Testis (tissue), 3 donors: Measurements from ENCODE around the gene SPINK14. TPM values are rescaled to one million over a fixed set of nuclear protein-coding genes. Genes with fewer than 3 reads are reported as not detected.
A peak's percentile ranks its signal among the peaks of the same experiment; 100 is the strongest.

Source experiments
- DNase-seq: peaks from one replicate; pipeline ENCODE4 v3.0.0-alpha.2; 2019
- H3K27ac ChIP-seq, 2 donors: fragments of 200-600 bp; sonication (generic); one replicate each; pipeline ENCODE4 v1.5.1; 2019
- H3K27me3 ChIP-seq: fragments of 200-600 bp; sonication (generic); one replicate; pipeline ENCODE4 v1.5.1; 2019
- H3K36me3 ChIP-seq: fragments of 200-600 bp; sonication (generic); one replicate; pipeline ENCODE4 v1.5.1; 2017; ENCODE audit warnings: low read depth; ENCODE audit errors: missing control alignments
- H3K4me1 ChIP-seq: fragments of 200-600 bp; sonication (generic); one replicate; pipeline ENCODE4 v1.5.1; 2019
- H3K4me3 ChIP-seq, 2 donors: fragments of 200-600 bp; sonication (generic); one replicate each; pipeline ENCODE4 v1.5.1; 2017 to 2019
- H3K9me3 ChIP-seq: fragments of 200-600 bp; sonication (generic); one replicate; pipeline ENCODE4 v1.5.1; 2017
- POLR2A ChIP-seq: fragments of 450-650 bp; IDR thresholded peaks from one replicate; pipeline ENCODE4 v1.6.1; 2017; ENCODE audit warnings: antibody characterized with exemption, mild to moderate bottlenecking, moderate library complexity
- WGBS, 2 donors: methylation state at CpG; one replicate each; pipeline ENCODE4 v1.1.5; 2018; 5-methylcytosine and 5-hydroxymethylcytosine counted together
- intact Hi-C: fragments of 100-400 bp; cut with DNase I; formaldehyde crosslinking; loops from one replicate; pipeline ENCODE4 v1.15.1; 2023; ENCODE audit warnings: low total_unique reads
- polyA plus RNA-seq: library from polyadenylated mRNA; stranded (reverse); fragments of 350-450 nt; fragmentation: Illumina TruSeq; extraction: RNeasy Lipid Tissue Mini Kit (QIAGEN cat#74804); gene quantifications from one replicate; pipeline ENCODE4 v1.2.3, GENCODE V29; 2014; ENCODE audit warnings: low read depth, low replicate concordance; ENCODE audit not compliant: insufficient read depth
- total RNA-seq, 2 donors: library from RNA; depleted of rRNA; stranded (reverse); fragments of >200 nt; gene quantifications; one replicate each; pipeline ENCODE4 v1.2.3, GENCODE V29; 2016
- TF ChIP-seq, protein P1 (sequence below), 3 experiments: fragments of 450-650 bp in 2 of 3; fragments of 200-600 bp in 1 of 3; sonication (generic) in 1 of 3; IDR thresholded peaks; one replicate each; pipeline ENCODE4 v1.5.1; 2016 to 2019; ENCODE audit warnings: antibody characterized with exemption in 3 of 3, mild to moderate bottlenecking in 2 of 3, moderate library complexity in 1 of 3

The SPINK14 gene
- total and polyA plus RNA-seq, 3 donors from 2014 or later, result not detected

GRCh38 chr5:148205044-148205806 lies 36.9 kb downstream of the SPINK14 start:
- no peaks in the 10 kb centered on the region for H3K4me1 ChIP-seq
- no peaks in the 10 kb centered on the region for H3K27me3 ChIP-seq
- H3K36me3 ChIP-seq, result no peaks in the 10 kb centered on the region
- no peak overlapping the region for H3K4me3 ChIP-seq
- H3K9me3 ChIP-seq, result no peaks in the 10 kb centered on the region
- DNase-seq, result no peak
- TF ChIP-seq, protein P1, sequence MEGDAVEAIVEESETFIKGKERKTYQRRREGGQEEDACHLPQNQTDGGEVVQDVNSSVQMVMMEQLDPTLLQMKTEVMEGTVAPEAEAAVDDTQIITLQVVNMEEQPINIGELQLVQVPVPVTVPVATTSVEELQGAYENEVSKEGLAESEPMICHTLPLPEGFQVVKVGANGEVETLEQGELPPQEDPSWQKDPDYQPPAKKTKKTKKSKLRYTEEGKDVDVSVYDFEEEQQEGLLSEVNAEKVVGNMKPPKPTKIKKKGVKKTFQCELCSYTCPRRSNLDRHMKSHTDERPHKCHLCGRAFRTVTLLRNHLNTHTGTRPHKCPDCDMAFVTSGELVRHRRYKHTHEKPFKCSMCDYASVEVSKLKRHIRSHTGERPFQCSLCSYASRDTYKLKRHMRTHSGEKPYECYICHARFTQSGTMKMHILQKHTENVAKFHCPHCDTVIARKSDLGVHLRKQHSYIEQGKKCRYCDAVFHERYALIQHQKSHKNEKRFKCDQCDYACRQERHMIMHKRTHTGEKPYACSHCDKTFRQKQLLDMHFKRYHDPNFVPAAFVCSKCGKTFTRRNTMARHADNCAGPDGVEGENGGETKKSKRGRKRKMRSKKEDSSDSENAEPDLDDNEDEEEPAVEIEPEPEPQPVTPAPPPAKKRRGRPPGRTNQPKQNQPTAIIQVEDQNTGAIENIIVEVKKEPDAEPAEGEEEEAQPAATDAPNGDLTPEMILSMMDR (IDR thresholded peaks at IDR 0.05), result no peak
- TF ChIP-seq POLR2A, result no peak
- H3K27ac ChIP-seq, result peak overlapping the region in 1 of 2 donors; percentile 38
- 52 to 54% methylated on average over 4 of the region's 4 CpGs for WGBS, 2 donors
- intact Hi-C loops, result no loop called here

DNA sequence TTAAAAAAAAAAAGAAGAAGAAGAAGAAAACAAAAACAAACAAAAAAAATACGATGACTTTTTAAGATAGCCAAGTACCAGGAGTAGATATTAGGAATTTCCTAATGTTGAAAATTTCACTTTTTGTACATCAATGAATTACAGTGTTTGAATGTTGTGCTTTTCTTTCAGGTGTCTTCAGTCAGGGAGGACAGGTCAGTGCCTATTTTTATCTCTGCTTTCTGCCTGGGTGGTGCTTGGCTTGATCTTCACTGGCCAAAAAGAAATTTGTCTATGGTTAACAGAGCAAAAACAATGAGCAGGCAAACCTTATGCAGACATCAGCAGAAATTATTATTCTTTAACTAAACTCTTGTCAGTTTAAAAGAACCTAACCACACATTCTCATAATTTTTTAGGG lies 37.5 kb downstream of the SPINK14 start:
- H3K27me3 ChIP-seq, result no peaks in the 10 kb centered on the region
- no peaks in the 10 kb centered on the region for H3K4me1 ChIP-seq
- H3K9me3 ChIP-seq, result no peaks in the 10 kb centered on the region
- peak overlapping the region in 1 of 2 donors; percentile 38 for H3K27ac ChIP-seq
- no peak for DNase-seq
- 47 to 48% methylated on average over 1 of the region's 1 CpG for WGBS, 2 donors
- H3K4me3 ChIP-seq, result no peak overlapping the region
- TF ChIP-seq, protein P1 (IDR thresholded peaks at IDR 0.05), result no peak
- H3K36me3 ChIP-seq, result no peaks in the 10 kb centered on the region
- intact Hi-C loops, result no loop called here

GRCh38 chr5:148206620-148207019 lies 38.3 kb downstream of the SPINK14 start:
- DNase-seq, result no peak
- no peak overlapping the region for H3K4me3 ChIP-seq
- intact Hi-C loops, result no loop called here
- H3K27ac ChIP-seq, result peak overlapping the region in 1 of 2 donors; percentile 38
- no peaks in the 10 kb centered on the region for H3K27me3 ChIP-seq
- H3K4me1 ChIP-seq, result no peaks in the 10 kb centered on the region
- H3K36me3 ChIP-seq, result no peaks in the 10 kb centered on the region
- TF ChIP-seq POLR2A, result no peak
- TF ChIP-seq, protein P1 (IDR thresholded peaks at IDR 0.05), result no peak
- 36 to 47% methylated on average over 1 of the region's 1 CpG for WGBS, 2 donors
- no peaks in the 10 kb centered on the region for H3K9me3 ChIP-seq

GRCh38 chr5:148208226-148208625 lies 39.9 kb downstream of the SPINK14 start:
- no peaks in the 10 kb centered on the region for H3K36me3 ChIP-seq
- H3K27ac ChIP-seq, result no peak overlapping the region
- no peaks in the 10 kb centered on the region for H3K27me3 ChIP-seq
- no peak for DNase-seq
- TF ChIP-seq POLR2A, result no peak
- TF ChIP-seq, protein P1 (IDR thresholded peaks at IDR 0.05), result no peak
- H3K4me1 ChIP-seq, result no peaks in the 10 kb centered on the region
- H3K9me3 ChIP-seq, result no peaks in the 10 kb centered on the region
- intact Hi-C loops, result no loop called here
- H3K4me3 ChIP-seq, result no peak overlapping the region
